ENCODE measurements around the gene SOX9.

GRCh38 chr17:72122010-72122764, 1.4 kb downstream of the SOX9 start:
- TF ChIP-seq EZH2 (IDR thresholded peaks at IDR 0.05; ENCODE audit: borderline replicate concordance) (no peak), CTCF (IDR thresholded peaks at IDR 0.05; ENCODE audit: poor library complexity) (no peak), EZH2phosphoT487 (IDR thresholded peaks at IDR 0.05; ENCODE audit: low read depth, severe bottlenecking, unreplicated experiment) (no peak)

Data from hepatocyte (in vitro differentiated cells).